HEK293T (cell line): ENCODE measurements around the gene VPS26A.

Experiments used
- BHLHE40 ChIP-seq: fragments of 450-650 bp; IDR thresholded peaks from 2 replicates; pipeline ENCODE4 v1.6.1; 2016; ENCODE audit warnings: mild to moderate bottlenecking, moderate library complexity, borderline replicate concordance
- CTBP1 ChIP-seq: fragments of 450-650 bp; IDR thresholded peaks from 2 replicates; pipeline ENCODE4 v1.6.1; 2016; ENCODE audit warnings: borderline replicate concordance
- FOXA1 ChIP-seq: fragments of 450-650 bp; IDR thresholded peaks from 2 replicates; pipeline ENCODE4 v1.6.1; 2016; ENCODE audit warnings: mild to moderate bottlenecking
- FOXK2 ChIP-seq: fragments of 450-650 bp; IDR thresholded peaks from 2 replicates; pipeline ENCODE4 v1.6.1; 2016; ENCODE audit warnings: mild to moderate bottlenecking
- FOXM1 ChIP-seq: fragments of 450-650 bp; IDR thresholded peaks from 2 replicates; pipeline ENCODE4 v1.6.1; 2017; ENCODE audit warnings: mild to moderate bottlenecking, borderline replicate concordance
- L3MBTL2 ChIP-seq: fragments of 450-650 bp; conservative IDR thresholded peaks from 2 replicates; pipeline ENCODE4 v1.6.1; 2016; ENCODE audit warnings: mild to moderate bottlenecking
- NFRKB ChIP-seq: fragments of 450-650 bp; IDR thresholded peaks from 2 replicates; pipeline ENCODE4 v1.6.1; 2016; ENCODE audit warnings: mild to moderate bottlenecking, moderate library complexity
- SP1 ChIP-seq: fragments of 450-650 bp; IDR thresholded peaks from 2 replicates; pipeline ENCODE4 v1.6.1; 2017
- SUZ12 ChIP-seq: fragments of 450-650 bp; IDR thresholded peaks from 2 replicates; pipeline ENCODE4 v1.6.1; 2016; ENCODE audit warnings: mild to moderate bottlenecking
- TARDBP ChIP-seq: fragments of 450-650 bp; IDR thresholded peaks from 2 replicates; pipeline ENCODE4 v1.6.1; 2016

DNA sequence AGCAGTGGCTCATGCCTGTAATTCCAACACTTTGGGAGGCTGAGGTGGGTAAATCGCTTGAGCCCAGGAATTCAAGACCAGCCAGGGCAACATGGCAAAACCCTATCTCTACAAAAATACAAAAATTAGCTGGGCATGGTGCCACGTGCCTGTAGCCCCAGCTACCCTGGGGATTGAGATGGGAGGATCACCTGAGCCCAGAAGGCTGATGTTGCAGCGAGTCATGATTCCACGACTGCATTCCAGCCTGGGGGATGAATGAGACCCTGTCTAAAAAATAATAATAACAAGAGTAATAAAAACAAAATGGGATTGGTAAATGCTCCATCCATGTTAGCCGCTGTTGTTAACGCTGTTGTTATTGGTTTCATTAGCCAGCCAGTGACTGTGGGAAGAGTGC lies 94.9 kb downstream of the VPS26A start:
- TF ChIP-seq FOXK2: no peak
- TF ChIP-seq FOXM1: no peak
- no peak for TF ChIP-seq TARDBP
- TF ChIP-seq L3MBTL2: no peak
- TF ChIP-seq NFRKB: no peak
- no peak for TF ChIP-seq SUZ12
- no peak for TF ChIP-seq SP1
- TF ChIP-seq CTBP1: no peak
- no peak for TF ChIP-seq FOXA1
- no peak for TF ChIP-seq BHLHE40
